SKM-1 treated with dmso at 0.1 percent for 144 hours (cell line): ENCODE measurements around the gene TIGD4.
A peak's percentile ranks its signal among the peaks of the same experiment; 100 is the strongest.

Experiments
- DNase-seq: peaks from one replicate; lab custom pipeline; 2025; ENCODE audit not compliant: unreplicated experiment; lab: John Stamatoyannopoulos, UW

Gene TIGD4

GRCh38 chr4:152779513-152780266 is at the start of gene TIGD4, which contains the start of gene ARFIP1:
Gene TIGD4, minus strand, starts transcription at chr4:152779730. Its CDS starts 8,726 bp downstream, at chr4:152771004.
Gene ARFIP1, plus strand, starts transcription at chr4:152779954. Its CDS starts 49,680 bp downstream, at chr4:152829634.
- DNase-seq: peak; percentile 86

DNA sequence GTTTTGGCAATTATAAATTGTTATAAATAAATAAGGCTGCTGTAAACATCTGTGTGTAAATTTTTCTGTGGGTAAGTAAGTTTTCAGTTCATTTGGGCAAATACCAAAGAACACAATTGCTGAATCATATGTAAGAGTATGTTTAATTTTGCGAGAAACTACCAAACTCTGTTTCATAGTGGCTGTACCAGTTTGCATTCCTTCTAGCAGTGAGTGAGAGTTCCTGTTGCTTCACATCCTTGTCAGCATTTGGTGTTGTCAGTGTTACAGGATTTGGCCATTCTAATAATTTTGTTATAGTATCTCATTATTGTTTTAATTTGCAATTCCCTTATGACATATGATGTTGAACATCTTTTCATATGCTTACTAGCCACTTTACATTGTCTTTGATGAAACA is 48.6 kb upstream of the TIGD4 start:
- DNase-seq: no peak

DNA sequence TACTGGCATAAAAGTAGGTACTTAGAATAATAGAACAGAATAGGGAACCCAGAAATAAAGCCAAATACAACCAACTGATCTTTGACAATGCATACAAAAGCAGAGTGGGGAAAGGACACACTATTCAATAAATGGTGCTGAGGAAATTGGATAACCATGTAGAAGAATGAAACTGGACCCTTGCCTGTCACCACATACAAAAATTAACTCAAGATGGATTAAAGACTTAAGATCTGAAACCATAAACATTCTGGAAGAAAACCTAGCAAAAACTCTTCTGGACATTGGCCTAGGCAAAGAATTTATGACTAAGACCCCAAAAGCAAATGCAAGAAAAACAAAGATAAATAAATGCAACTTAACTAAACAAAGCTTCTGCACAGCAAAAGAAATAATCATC is 45.8 kb upstream of the TIGD4 start:
- no peak for DNase-seq

DNA sequence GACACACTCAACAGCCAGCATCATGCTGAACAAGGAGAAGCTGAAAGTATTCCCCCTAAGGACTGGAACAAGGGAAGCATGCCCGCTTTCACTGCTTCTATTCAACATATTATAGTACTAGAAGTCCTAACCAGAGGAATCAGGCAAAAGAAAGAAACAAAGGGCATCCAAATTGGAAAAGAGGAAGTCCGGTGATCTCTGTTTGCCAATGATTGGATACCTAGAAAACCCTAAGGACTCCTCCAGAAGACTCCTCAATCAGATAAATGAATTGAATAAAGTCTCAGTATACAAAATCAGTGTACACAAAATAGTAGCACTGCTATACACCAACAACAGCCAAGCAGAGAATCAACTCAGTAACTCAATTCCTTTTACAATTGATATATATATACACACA is 45.0 kb upstream of the TIGD4 start:
- no peak for DNase-seq

DNA sequence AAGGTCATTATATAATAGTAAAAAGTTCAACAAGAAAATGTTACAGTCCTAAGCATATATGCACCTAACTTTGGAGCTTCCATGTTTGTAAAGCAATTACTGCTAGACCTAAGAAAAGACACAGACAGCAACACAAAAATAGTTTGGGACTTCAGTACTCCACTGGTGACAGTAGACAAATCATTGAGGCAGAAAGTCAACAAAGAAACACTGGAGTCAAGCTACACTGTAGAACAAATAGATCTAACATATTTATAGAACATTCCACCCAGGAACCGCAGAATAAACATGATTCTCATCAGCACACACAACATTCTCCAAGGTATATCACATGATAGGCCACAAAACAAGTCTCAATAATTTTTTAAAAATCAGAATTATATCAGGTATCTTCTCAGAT is 42.8 kb upstream of the TIGD4 start:
- DNase-seq: no peak

GRCh38 chr4:152820073-152820472 is 40.5 kb upstream of the TIGD4 start:
- no peak for DNase-seq

DNA sequence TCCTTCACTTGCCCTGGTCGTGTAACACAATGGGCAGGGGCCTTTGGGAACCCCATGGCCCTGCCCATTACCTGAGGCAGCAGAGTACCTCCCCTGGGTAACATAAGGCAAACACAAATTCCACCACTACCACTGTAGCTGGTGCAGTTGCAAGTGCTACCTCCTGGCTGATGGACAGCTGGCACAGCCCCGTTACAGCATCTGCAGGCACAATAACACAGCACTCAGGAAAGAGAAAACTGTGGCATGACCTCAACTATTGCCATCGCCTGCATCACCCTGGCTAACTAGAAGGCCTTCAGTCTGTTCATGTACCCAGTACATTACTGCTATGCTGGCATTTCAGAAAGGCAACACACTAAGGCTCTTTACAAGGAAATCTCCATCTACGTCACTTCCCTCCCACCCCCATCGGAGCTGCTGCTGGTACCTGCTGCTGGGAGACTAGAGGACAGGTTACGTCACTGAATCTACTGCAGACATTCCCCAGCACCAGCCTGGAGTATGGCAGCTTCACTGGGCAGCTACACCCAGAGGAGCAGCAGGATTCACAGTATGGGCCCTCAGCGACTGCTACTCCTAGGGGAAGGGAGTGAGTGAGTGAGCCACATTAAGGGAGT is 39.6 kb upstream of the TIGD4 start:
- DNase-seq: no peak

DNA sequence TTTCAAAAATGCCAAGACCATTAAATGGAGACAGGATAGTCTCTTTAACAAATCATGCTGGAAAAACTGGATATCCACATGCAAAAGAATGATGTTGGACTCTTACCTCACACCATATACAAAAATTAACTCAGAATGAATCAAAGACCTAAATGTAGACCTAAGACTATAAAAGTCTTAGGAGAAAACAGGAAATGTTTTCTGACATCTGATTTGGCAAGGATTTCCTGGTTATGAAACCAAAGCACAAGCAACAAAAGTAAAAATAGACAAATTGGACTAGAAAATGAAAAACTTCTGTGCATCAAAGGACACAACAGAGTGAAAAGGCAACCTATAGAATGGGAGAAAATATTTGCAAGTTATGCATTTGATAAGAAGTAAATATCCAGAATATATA is 37.8 kb upstream of the TIGD4 start:
- DNase-seq: peak; percentile 5

DNA sequence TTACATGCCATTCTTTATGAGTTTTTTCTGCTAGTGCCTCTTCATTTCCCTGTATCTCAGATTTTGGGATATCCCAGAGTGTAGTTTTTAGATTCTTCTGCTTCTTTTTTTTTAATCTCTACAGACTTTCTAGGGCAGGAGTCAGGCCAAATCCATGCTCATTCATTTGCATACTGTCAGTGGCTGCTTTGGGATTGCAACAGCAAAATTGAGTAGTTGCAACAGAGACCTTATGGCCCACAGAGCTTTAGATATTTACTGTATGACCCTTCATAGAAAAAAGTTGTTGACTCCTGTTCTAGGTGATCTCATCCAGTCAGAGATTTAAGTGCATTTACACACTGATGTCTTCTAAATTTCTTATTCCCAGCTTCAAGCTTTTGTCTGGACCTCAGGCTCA is 35.5 kb upstream of the TIGD4 start:
- DNase-seq: no peak

GRCh38 chr4:152810715-152811287 is 31.3 kb upstream of the TIGD4 start:
- DNase-seq: no peak

- no peak for DNase-seq
Observed at GRCh38 chr4:152808670-152809069, 29.1 kb upstream of the TIGD4 start.

- no peak for DNase-seq
Observed at GRCh38 chr4:152807294-152807829, 27.8 kb upstream of the TIGD4 start.

DNA sequence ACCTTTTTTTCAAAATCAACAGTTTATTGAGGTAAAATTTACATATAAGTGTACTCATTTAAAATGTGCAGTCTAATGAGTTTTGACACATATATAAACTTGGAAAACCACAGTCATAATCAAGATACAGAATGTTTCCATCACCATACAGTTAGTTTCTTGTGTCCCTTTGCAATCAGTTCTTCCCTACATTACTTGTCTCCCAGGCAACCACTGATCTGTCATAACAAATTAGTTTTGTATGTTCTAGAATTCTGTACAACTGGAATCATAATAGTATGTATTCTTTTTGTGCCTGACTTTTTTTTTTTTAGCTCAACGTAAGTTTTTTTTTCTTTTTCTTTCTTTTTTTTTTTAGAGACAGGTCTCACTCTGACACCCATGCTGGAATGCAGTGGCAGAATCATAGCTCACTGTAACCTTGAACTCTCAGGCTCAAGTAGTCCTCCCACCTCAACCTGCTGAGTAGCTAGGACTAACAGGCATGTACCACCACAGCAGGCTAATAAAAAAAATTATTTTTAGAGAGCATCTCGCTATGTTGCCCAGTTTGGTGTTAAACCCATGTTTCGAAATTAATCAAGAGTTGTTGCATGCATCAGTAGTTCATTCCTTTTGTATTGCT is 27.1 kb upstream of the TIGD4 start:
- DNase-seq: no peak

GRCh38 chr4:152805818-152806217 is 26.3 kb upstream of the TIGD4 start:
- DNase-seq: no peak

- DNase-seq: no peak
Observed at GRCh38 chr4:152805071-152805650, 25.6 kb upstream of the TIGD4 start.

DNA sequence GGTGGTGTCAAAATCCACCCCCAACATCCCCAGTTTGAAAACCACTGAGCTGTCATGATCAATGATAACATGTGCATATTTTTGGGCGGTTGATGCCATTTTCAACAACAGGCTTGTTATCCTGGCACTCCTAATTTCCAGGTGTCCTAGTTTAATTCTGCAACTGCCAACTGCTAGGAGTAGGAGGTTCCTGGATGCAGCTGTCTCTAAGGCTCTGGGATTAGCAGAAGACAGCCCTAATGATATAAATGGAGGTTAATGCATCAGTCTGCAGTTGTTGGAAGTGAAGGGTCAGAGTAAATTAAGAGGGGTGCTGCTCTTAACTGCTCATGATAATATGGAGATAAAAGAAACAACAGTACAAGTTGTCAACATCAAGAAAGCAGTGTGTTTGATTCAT is 24.0 kb upstream of the TIGD4 start:
- DNase-seq: no peak

DNA sequence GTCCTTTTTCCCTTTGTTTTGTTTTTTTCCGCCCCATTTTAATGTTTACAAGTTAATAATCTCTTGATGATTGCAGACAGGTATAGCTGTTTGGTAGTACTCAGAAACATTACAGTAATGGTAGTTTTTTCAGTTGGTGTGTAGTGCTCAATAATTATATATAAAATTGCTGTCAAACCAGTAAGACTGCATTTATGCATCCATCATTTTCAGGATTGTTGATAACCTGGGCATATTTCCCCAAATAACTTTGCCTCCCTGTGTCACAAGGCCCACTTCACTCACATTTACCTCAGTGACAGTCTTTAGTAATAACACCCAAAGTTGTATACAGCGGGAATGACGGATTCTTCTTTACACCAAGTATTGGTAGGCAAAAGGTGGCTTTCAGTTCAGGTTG is 16.4 kb upstream of the TIGD4 start:
- no peak for DNase-seq

- no peak for DNase-seq
Observed at GRCh38 chr4:152786627-152787026, 7.1 kb upstream of the TIGD4 start.

DNA sequence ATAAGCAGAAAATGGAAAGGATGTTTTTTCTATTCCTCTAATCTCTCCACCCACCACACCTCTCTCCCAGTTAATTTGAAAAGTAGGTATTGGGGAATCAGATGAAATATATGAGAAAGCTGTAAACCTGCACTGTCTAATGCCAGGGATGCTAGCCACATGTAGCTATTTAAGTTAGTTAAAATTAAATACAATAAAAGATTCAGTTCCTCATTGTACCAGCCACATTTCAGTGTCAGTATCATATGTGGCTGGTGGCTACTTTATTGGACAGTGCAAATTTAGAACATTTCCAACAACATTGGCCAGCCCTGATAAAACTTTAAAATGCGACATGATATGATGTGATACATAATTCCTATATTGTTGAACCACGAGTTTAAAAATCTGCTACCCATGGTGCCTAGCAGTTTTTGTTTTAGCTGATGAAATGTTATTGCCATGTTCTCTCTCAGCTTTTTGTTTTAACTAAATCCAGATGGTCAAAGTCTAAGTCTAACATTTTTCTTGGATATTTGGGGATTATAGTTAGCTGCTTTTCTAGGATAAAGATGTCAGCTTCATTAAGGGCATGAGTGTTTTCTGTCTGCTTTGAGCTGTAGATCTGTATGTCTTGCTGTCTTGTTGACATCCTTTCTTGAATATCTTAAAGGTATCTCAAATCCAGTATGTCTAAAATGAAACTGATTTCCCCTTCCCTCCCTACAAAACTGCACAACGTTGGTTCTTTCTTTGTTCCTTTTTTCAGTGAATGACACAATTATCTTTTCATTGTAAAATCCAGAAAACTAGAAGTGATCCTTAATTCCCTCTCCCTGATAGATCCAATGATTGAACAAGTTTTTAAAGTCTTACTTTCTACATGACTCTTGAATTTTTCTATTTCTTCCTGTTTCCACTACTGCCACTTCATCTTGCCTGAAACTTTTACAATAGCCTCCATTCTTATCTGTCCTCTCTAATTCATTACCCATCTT is 6.4 kb upstream of the TIGD4 start:
- no peak for DNase-seq
